Tibial artery (tissue), 4 donors: ENCODE measurements around the gene NDUFB4.

Source experiments
- DNase-seq, 2 donors: peaks; one replicate each; pipeline ENCODE4 v3.0.0-alpha.2; 2019
- H3K27ac ChIP-seq, 2 donors: fragments of 200-600 bp; sonication (generic) in 1 of 2; 1 replicate in 1 of 2; 2 replicates in 1 of 2; pipeline ENCODE4 v1.5.1; 2018 to 2019; ENCODE audit warnings: mild to moderate bottlenecking in 1 of 2
- H3K27me3 ChIP-seq, 2 donors: fragments of 200-600 bp; sonication (generic) in 1 of 2; one replicate each; pipeline versions ENCODE4 v1.5.1 to v1.6.0; 2016 to 2019
- H3K36me3 ChIP-seq, 3 donors: fragments of 200-600 bp; sonication (generic) in 2 of 3; one replicate each; pipeline ENCODE4 v1.5.1; 2016 to 2019; ENCODE audit warnings: mild to moderate bottlenecking in 2 of 3
- H3K4me1 ChIP-seq, 4 donors: fragments of 200-600 bp; sonication (generic) in 2 of 4; 1 replicate in 3 of 4; 2 replicates in 1 of 4; pipeline ENCODE4 v1.5.1; 2016 to 2019
- H3K4me3 ChIP-seq, 2 donors: fragments of 200-600 bp; sonication (generic) in 1 of 2; 1 replicate in 1 of 2; 2 replicates in 1 of 2; pipeline ENCODE4 v1.5.1; 2018 to 2019; ENCODE audit warnings: mild to moderate bottlenecking in 2 of 2
- H3K9me3 ChIP-seq, 3 donors: fragments of 200-600 bp; sonication (generic) in 1 of 3; one replicate each; pipeline ENCODE4 v1.5.1; 2016 to 2019
- intact Hi-C: fragments of 100-400 bp; cut with DNase I; formaldehyde crosslinking; loops from one replicate; pipeline ENCODE4 v1.15.0; 2023; ENCODE audit warnings: low total_unique reads
- TF ChIP-seq, protein P1 (sequence below), 2 experiments: fragments of 200-600 bp in 1 of 2; fragments of 450-650 bp in 1 of 2; IDR thresholded peaks; one replicate each; pipeline ENCODE4 v1.5.1; 2017 to 2019; ENCODE audit warnings: antibody characterized with exemption in 2 of 2, mild to moderate bottlenecking in 1 of 2, moderate library complexity in 1 of 2

The NDUFB4 gene

DNA sequence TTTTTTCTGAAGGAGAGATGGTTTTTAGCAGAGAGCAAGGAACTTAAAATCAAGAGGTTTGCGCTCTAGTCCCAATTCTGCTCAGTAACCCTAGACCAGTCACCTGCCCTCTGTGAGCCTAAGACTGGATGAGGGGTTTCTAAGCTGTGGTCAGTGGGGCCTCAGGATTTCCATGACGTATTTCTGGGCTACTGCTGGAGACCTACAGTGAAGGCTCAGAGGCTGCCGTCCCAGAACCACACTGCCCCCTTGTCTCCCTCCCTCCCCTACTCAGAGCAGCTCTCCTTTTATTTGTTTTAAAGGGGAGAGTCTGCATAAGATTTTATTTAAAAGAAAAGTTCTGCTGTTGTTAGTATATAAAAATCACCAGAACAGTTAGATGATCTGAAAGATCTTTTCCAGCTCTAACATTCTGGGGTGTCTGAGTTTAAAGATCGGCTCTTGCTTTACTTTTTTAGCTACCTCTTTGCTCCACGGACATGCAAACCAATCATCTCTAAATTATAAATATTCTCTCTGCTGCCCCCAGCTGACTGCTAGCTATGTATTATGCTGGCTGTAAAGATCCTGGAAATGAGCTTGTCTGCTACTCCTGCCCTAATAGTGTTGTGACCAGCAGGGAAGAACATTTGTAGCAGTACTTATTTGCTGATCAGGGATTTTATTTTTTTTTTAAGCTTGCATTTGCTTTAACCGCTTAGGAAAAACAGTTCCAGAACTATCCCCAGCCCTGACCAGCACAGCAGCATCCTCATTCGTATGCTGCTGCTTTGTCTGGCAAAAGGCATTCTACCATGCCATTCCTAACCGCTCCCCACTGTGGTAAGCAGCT lies 28.6 kb upstream of the NDUFB4 start:
- Histone ChIP-seq H3K36me3 (no peaks in the 10 kb centered on the region), H3K4me3 (no peak overlapping the region), H3K4me1 (peaks cover 0 to 3% (median 0%) of the 10 kb centered on the region in 4 donors), H3K27me3 (no peaks in the 10 kb centered on the region), H3K9me3 (no peaks in the 10 kb centered on the region), H3K27ac (peak overlapping the region in 1 of 2 donors; percentile 4)
- no peak for DNase-seq
- intact Hi-C loops = loop anchor here (10.0 kb wide), 1 partner anchor 177 kb away; the partner anchor contains the start of genes GTF2E1 and RABL3
- TF ChIP-seq, protein P1, sequence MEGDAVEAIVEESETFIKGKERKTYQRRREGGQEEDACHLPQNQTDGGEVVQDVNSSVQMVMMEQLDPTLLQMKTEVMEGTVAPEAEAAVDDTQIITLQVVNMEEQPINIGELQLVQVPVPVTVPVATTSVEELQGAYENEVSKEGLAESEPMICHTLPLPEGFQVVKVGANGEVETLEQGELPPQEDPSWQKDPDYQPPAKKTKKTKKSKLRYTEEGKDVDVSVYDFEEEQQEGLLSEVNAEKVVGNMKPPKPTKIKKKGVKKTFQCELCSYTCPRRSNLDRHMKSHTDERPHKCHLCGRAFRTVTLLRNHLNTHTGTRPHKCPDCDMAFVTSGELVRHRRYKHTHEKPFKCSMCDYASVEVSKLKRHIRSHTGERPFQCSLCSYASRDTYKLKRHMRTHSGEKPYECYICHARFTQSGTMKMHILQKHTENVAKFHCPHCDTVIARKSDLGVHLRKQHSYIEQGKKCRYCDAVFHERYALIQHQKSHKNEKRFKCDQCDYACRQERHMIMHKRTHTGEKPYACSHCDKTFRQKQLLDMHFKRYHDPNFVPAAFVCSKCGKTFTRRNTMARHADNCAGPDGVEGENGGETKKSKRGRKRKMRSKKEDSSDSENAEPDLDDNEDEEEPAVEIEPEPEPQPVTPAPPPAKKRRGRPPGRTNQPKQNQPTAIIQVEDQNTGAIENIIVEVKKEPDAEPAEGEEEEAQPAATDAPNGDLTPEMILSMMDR (IDR thresholded peaks at IDR 0.05) = peak in 1 of 2 experiments; percentile 32

- Histone ChIP-seq H3K9me3 (no peaks in the 10 kb centered on the region), H3K4me1 (peaks cover 0 to 3% (median 0%) of the 10 kb centered on the region in 4 donors), H3K27ac (no peak overlapping the region), H3K36me3 (no peaks in the 10 kb centered on the region), H3K27me3 (no peaks in the 10 kb centered on the region), H3K4me3 (no peak overlapping the region)
- no peak for DNase-seq
- TF ChIP-seq, protein P1 (IDR thresholded peaks at IDR 0.05) = no peak
- intact Hi-C loops = loop anchor here (10.0 kb wide), 1 partner anchor 177 kb away; the partner anchor contains the start of genes GTF2E1 and RABL3
Measured at GRCh38 chr3:120568202-120568531, 28.0 kb upstream of the NDUFB4 start.

DNA sequence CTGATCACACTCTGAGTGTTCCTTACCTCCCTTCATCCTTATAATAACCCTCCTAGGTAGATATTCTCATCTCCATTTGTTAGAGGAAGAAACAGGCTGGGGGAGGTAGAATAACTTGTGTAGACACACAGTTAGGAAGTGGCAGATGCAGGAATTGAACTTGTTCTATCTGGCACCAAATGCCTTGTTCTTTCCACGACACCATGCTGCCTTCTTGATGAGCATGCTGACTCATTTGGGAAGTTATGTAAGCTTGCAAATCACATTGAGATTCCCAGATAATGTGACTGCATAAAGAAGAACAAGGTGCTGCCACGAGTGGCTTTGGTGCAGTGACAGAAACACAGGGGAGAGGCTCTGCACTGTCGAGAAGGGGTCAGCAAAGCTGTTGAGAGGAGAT lies 27.5 kb upstream of the NDUFB4 start:
- no peaks in the 10 kb centered on the region for H3K27me3 ChIP-seq
- no peak overlapping the region for H3K27ac ChIP-seq
- TF ChIP-seq, protein P1 (IDR thresholded peaks at IDR 0.05) = no peak
- H3K4me1 ChIP-seq = peaks cover 0 to 3% (median 0%) of the 10 kb centered on the region in 4 donors
- no peaks in the 10 kb centered on the region for H3K9me3 ChIP-seq
- DNase-seq = no peak
- no peak overlapping the region for H3K4me3 ChIP-seq
- H3K36me3 ChIP-seq = no peaks in the 10 kb centered on the region
- intact Hi-C loops = loop anchor here (10.0 kb wide), 1 partner anchor 176 kb away; the partner anchor contains the start of genes GTF2E1 and RABL3

DNA sequence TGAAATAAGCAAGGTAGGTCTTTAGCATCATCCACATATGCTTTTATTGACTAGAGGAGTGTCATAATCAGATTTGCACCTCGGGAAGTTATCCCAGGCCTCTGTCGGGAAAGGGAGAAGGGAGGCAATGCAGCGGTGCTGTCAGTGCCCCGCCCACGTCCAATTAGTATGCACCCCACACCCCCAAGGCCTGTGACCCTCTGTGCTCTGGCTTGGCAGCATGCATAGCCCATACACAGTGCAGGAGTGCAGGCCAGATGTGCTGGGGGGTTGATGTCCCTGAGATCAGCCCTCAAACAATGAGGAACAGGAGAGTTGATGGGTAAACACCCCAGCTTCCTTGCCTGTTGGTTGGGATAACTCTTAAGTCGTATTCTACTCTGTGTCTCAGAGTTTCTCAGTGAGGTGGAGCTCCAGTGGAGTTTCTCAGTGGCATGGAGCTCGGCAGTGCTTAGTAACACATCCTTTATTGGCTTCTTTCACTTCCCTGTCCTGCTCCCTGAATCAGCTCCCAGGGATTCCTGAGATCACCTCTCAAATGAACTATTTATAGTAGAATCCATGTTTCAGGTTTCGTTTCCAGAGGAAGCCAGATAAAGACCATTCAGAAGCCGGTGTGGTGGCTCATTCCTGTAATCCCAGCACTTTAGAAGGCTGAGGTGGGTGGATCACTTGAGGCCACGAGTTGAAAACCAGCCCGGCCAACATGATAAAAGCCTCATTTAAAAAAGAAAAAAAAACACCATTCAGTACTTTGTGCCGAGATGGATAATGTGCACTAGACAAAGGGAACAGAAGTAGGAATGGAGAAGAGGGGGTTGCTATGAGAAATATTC lies 26.7 kb upstream of the NDUFB4 start:
- intact Hi-C loops = loop anchor here (10.0 kb wide), 1 partner anchor 175 kb away; the partner anchor contains the start of genes GTF2E1 and RABL3
- TF ChIP-seq, protein P1 (IDR thresholded peaks at IDR 0.05) = no peak
- no peaks in the 10 kb centered on the region for H3K36me3 ChIP-seq

DNA sequence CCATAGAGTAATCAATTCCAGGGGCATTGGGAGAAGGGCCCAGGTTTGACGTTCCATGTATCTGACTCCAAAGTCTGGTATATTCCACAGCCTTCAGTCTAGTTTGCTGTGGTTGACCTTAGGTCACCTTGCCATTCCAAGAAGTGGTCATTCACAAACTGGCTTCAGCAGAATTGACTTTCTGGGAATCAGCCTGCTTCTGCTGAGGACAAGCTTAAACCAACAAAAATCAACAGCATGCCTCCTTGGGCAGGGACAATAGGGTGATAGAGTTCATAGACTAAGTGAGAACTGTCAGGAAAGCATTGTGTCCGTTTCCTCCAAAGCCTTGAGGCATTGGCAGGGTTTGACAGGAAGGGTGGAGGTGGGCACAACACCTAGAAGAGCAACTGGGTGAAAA lies 24.1 kb upstream of the NDUFB4 start:
- DNase-seq = no peak
- H3K4me1 ChIP-seq = peaks cover 0 to 3% (median 0%) of the 10 kb centered on the region in 4 donors
- TF ChIP-seq, protein P1 (IDR thresholded peaks at IDR 0.05) = no peak
- intact Hi-C loops = no loop called here
- no peaks in the 10 kb centered on the region for H3K36me3 ChIP-seq
- no peak overlapping the region for H3K27ac ChIP-seq
- H3K27me3 ChIP-seq = no peaks in the 10 kb centered on the region
- H3K4me3 ChIP-seq = no peak overlapping the region
- no peaks in the 10 kb centered on the region for H3K9me3 ChIP-seq

More for the DNA sequence above, 26.7 kb upstream of the NDUFB4 start:
- H3K9me3 ChIP-seq = no peaks in the 10 kb centered on the region
- H3K27ac ChIP-seq = no peak overlapping the region
- DNase-seq = no peak
- peaks cover 0 to 3% (median 0%) of the 10 kb centered on the region in 4 donors for H3K4me1 ChIP-seq
- H3K27me3 ChIP-seq = no peaks in the 10 kb centered on the region
- H3K4me3 ChIP-seq = no peak overlapping the region
